ENCODE measurements around the gene TMEM191C.
A peak's percentile ranks its signal among the peaks of the same experiment; 100 is the strongest.
"Not testable (repeated sequence)": the region's sequence is repeated elsewhere in the genome, so short reads cannot be mapped to it uniquely, and the experiment has no call there.

Gene TMEM191C

DNA sequence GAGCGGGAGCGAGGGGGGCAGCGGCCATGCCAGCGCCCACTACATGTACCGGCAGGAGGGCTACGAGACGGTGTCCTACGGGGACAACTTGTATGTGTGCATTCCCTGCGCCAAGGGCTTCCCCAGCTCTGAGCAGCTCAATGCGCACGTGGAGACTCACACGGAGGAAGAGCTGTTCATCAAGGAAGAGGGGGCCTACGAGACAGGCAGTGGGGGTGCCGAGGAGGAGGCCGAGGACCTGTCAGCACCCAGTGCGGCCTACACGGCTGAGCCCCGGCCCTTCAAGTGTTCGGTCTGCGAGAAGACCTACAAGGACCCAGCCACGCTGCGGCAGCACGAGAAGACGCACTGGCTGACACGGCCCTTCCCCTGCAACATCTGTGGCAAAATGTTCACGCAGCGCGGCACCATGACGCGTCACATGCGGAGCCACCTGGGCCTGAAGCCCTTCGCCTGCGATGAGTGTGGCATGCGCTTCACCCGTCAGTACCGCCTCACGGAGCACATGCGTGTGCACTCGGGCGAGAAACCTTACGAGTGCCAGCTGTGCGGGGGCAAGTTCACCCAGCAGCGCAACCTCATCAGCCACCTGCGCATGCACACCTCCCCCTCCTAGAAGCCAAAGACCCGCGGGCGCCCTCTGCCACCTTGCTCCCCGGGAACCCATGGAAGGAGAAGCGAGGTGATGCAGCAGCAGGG, 20.9 kb upstream of the TMEM191C start:
- no peak for DNase-seq

DNA sequence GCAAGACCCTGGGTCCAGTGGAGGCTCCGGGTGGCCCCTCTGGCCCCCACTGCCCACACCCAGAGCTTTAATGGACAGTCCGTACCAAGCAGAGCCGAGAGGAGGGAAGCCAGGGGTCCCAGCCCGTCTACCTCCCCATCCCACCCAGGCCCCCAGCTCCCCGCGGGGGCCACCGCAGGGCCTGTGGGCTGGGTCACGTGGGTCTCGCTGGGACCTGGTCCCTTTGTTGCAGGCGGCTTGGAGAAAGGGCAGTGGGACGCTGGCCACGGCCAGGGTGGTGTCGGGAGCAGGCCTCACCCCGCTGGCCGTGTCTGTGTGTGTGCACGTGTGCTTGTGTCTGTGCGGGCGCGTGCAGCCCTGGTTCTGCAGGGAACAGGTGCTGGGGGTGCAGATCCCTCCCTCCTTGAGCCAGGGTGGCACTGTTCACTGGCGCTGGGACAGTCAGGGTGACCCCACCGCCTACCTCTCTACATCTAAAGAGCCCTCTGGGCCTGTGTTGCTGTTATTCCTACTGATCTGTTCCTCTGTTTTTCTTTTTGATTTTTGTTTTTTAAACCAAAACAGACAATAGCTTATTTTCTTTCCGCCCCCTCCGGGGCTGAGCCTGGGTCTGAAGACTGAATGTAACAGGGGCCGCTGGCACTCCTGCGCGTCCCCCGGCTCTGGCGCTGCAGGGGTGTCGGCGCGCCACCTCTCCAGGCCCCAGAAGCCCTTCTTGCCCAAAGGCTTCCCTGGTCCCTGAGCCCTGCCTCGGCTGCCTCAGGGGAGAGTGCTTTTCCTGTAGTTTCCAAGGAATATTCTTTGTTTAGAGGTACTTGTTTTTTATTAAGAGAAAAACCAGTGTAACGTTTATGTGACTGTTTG, 20.1 kb upstream of the TMEM191C start:
- no peak for DNase-seq

DNA sequence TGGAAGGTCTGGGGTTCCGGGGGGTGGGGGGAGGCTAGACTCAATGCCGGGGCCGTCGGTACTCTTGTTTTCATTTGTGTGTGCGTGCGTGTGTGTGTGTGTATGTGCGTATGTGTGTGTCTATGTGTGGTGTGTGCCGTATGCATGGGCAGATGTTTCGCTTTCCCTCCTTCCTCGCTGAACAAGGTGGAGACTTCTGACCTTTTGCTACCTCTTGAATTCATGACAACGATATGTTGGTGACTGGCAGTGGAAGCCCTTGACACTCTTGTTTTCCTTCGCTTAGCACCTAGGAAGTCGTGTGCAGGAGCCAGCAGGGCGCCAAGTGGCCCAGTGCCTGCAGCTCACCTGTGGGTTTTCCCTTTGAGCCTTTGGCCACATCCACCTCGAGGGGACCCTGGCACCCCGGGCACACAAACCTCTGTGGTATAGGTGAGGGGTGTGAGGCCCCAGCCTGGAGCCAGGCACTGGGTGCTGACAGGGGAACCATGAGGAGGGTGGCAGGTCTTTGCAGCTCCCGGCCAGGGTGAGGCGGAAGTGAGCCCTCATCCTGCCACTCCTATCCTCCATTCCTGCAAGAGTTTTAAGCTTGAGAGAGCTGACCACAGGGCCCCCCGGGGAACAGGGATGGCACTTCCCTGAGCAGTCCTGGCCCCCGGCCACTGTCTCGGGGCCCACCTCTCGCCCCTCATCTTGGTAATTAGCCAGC, 19.3 kb upstream of the TMEM191C start:
- no peak for DNase-seq

GRCh38 chr22:21448627-21449416, 18.4 kb upstream of the TMEM191C start:
- no peak for DNase-seq

DNA sequence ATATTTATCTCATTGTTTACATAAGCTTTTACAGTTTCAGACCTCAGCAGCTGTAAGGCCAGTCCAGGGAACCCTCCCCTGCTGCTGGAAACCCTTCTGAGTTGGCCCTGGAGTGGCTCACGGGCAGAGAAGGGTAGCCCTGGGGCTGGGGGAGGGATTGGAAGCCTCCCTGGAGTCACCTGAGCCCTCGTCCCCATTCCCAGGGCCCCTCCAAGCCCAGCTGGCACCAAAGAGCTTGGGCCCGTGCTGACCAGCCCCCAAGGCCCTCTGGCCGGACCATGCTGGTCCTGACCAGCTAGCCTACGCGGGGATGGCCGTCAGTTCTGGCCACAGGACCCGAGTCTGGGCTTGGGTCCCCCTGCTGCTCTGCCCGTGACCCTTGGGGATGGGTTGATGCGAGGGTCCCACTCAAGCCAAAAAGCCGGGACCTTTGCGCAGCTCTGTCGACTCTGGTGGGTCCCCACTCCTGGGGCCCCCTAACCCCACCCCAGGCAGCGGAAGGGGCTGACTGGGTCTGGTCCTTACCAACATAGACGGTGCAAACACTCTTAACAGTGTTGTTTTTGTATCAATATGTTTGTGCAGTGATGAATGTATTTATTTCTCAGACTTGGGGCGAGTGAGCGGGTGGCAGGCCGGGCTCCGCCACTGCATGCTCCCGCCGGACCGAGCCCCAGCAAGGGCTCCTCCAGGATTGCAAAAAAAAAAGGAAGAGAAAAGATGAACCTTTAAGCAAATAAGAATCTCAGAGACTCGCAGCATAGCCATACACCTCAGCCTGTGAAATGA, 17.5 kb upstream of the TMEM191C start:
- DNase-seq: no peak

- no peak for DNase-seq
Measured at GRCh38 chr22:21450320-21450831, 16.8 kb upstream of the TMEM191C start.

GRCh38 chr22:21450858-21451353, 16.3 kb upstream of the TMEM191C start:
- DNase-seq: peak; percentile 70

DNA sequence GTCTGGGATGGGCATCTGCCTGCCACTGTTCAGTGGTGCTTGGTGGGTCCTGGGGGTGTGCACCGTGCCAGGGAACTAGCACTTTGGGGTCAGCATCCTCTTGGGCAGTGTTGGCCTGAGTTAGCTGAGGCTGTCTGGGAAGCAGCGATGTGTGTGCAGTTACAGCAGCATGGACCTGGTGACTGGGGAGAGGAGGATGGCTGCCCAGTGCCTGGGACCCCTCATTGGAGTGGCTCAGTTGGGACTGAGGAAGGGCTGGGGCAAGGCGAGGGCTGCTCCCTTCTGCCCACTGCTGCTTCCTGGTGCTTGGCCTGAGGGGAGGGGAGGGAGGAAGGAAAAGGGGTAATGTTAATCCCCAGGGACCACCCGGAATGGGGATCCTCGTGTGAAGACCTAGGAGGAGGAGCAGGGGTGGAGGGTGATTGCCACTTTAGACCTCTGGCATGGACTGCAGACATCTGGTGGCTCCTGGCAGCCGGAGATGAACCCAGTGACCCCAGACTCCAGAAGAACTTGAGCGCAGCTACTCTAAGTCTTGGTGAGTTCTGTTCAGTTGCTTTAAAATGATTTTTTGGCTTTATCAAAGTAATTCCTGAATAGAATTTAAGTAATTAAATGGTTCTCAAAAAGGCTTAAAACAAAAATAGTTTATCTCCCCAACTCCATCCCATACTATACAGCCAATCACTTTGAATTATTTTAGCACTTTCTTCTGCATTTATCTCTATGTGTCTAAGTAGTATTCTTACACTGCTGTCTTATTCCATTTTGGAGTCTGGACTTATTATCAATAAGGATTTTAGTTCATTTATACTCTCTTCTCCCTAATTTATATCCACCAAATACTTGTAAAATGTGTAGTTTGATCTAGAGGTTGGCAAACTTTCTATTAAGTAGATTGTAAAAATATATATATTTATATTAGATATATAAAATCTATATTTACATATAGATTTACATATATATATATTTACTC, 15.4 kb upstream of the TMEM191C start:
- no peak for DNase-seq

GRCh38 chr22:21452666-21453065, 14.5 kb upstream of the TMEM191C start:
- not testable (repeated sequence) for DNase-seq

GRCh38 chr22:21454998-21455333, 12.2 kb upstream of the TMEM191C start:
- DNase-seq: not testable (repeated sequence)

DNA sequence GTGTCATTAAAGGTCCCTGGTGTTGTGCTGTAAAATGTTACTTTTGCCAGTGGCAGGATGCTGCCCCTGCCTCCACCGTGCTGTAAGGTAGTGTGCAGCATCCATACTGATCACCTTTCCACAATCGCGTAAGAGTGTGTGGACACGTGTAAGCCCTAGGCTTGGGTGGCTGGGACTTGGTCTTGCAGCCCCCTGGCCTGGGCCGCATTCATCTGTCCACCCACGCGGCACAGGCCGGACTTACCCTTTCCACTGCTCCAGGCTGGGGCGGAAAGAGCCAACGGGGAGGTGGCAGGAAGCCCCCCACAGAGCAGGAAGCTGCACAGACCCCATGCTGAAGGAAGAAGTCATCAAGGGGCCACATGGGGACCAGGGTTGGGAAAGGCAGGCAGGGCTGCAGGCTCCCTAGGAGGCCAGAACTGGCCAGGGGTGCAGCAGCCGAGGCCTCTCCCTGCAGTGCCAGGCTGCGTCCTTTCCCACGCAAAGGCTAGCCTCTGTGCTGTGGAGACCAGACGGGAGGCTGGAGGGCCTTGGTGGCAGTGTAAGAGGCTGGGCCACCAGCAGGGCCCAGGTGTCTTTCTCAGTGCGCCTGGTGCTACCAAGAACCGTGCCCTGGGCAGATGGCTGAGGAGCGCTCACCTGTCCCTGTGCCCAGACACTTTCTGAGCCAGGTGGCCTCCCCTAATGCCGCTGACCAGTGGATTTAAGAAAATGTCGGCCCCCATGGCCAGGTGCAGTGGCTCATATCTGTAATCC, 11.7 kb upstream of the TMEM191C start:
- no peak for DNase-seq

GRCh38 chr22:21457023-21457787, 10.0 kb upstream of the TMEM191C start:
- no peak for DNase-seq

DNA sequence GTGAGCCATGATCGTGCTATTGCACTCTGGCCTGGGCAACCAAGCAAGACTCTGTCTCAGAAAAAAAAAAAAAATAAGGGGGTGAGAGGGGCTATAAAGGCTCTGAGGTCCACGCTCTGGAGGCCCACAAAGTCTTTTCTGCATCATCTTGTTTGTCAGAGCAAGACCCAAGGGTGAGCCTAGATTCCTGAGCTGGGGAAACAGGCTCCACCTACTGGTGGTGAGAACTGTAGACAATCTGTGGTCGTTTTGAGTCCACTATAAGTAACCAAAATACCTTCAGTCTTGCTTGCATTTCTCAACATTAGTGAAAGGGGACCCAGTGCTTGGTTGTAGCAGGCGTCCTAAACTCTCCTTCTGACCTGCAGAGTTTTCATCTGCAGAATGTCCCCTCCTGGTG, 4.5 kb upstream of the TMEM191C start:
- not testable (repeated sequence) for DNase-seq

DNA sequence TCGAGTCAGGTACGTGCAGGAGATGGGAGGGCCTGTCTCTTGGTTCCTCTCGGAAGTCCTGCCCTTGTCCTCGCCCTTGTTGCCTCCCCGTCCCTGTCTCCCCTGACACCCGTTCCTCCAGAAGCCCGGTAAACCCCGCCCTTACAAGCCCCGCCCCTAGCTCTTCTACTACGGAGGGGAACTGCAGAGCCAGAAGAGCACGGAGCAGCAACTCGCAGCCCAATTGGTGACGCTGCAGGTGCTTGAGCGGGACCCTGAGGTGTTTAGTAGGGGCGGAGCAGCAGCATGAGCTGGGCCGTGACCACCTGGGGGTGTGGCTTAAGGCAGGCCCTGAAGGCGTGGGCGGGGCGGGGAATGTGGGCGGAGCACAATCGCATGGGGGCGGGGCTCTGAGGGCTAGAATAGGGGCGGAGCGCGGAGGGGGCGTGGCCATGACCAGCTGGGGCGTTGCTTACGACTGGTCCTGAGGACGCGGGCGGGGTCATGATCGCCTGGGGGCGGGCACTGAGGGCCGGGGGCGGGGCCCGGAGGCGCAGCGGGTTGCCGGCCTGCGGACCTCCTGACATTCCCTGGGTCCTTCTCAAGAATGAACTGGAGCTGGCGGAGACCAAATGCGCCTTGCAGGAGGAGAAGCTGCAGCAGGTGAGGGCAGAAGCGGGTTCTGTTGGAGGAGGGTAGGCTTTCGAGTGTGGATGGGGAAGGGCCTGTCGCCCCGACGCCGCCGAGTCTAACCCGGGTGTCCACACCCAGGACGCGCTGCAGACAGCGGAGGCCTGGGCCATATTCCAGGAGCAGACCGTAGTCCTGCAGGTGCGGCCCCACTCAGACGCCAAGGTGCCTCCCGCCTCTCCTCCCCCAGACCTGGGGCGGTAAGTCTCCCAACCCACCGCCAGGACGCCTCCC, 1.3 kb downstream of the TMEM191C start:
- peak; percentile 90 for DNase-seq

GRCh38 chr22:21469097-21469994, 2.2 kb downstream of the TMEM191C start:
- not testable (repeated sequence) for DNase-seq

- not testable (repeated sequence) for DNase-seq
Measured at GRCh38 chr22:21472984-21473383, 5.8 kb downstream of the TMEM191C start.
